RKO (cell line): Measurements from ENCODE around the gene MVK.
"Not testable (repeated sequence)": the region's sequence is repeated elsewhere in the genome, so short reads cannot be mapped to it uniquely, and the experiment has no call there.

Experiments
- DNase-seq: peaks from one replicate; pipeline ENCODE4 v3.0.0-alpha.2; 2016; ENCODE audit warnings: low spot score

Gene MVK

DNA sequence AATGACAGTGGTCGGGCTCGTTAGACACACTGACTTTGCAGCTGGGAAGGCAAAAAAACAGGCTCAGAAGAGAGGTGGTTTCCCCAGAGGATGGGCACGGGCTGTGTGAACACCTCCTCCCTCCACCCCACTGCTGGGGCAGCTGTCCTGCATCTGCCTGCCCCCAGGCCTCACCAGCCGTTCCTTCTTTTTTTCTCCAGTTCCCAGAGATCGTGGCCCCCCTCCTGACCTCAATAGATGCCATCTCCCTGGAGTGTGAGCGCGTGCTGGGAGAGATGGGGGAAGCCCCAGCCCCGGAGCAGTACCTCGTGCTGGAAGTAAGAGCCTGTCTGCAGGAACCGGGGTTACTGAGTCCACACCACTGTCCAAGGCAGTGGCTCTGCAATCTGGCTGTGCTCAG, 17.4 kb downstream of the MVK start:
- no peak for DNase-seq

DNA sequence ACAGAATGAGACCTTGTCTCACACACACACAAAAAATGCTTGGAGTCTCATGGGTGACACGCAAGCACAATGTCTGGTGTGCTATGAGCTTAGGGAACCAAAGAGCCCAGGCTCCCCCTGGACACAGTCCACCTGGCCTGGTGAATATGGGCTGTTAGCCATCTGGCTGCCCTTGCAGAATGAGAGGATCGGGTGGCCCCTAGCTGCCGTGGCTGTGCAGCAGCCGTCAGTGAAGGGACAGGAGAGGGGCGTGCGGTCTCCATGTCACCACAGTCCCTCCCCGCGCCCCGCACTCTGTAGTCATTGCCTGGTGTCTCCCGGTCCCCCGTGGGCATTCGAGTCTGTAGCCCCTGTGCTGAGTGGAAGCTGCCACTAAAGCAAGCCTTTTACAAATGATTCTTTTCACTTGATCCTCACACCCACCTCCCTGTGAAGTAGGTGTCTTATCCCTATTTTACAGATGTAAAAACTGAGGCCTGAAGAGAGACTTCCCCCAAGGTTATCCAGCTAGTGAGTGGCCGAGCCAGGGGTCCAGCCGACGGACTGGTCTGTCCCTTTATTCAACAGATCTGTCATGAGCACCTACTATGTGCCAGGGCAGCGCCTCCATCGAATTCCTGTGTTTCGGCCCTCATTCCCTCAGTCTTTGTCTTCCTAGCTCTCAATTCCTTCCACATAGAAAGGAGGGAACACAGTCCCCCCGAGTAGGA, 18.8 kb downstream of the MVK start:
- DNase-seq: no peak

DNA sequence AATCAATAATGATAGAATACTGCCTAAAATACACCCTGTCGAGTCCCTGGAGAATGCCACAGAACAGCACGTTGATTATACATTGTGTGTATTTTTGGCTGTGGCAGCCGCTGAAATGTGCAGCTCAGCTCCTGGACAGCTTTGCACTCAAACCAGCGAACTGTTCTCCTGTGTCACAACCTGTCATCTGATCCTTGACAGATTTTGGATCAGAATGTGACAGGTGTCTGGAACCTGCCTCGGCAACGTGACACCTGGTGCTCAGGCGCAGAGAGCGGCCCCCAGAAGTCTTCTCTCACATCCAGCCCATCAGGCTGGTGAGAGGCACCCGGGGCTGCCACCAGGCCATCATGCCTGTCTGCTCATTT, 19.3 kb downstream of the MVK start:
- DNase-seq: no peak

DNA sequence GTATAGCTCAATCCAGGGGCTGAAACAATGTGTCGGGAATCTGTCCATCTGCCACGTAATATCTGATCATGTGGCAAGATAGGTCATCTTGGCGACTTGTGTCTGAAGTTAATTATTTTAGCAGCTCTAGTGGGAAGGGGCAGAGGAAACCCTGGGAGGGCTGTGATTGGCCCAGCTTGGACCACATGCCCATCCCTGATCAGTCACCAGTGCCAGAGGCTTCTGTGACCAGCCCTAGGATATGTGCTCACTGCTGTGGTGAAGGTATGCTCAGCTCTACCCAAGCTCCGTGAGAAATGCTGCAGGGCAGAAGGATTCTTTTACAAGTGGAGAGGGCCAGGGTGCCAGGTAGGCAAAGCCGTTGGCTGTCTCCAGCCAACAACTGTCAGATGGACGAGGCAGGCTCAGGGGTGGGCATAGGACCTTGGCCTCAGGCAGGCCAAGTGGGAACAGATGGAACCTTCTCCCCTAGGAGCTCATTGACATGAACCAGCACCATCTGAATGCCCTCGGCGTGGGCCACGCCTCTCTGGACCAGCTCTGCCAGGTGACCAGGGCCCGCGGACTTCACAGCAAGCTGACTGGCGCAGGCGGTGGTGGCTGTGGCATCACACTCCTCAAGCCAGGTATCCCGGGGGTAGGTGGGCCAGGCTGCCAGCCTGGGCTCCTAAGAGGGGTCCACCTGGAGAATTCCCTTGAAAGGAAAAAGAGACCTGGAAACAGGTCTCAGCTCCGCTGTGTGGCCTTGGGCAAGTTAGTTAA, 21.1 kb downstream of the MVK start:
- DNase-seq: no peak

DNA sequence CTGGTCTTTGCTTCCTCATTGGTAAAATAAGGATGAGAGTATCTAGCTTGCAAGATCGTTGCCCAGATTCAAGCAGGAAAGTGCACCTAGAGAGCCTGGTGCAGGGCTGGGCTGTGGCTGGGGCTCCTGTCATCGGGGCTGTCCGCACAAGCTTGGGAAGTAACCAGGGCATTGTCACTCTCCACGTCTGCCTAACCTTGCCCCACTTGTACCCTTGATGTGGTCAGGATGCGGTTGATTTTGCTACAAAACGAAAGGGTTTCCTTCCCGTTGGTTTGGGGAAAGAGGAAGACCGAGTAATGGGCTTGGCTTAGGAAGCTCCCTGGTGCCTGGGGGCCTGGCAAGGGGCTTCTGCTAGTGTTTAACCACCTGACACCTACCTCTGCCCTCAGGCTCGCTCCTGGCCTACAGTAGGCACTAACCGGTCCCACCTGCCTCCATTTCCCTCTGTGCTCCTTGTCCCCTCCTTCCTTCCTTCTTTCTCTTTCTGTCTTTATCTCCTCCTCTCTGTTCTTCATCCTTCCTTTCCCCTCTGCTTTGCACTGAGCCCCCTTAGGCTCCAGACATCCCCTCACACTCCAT, 21.8 kb downstream of the MVK start:
- no peak for DNase-seq

DNA sequence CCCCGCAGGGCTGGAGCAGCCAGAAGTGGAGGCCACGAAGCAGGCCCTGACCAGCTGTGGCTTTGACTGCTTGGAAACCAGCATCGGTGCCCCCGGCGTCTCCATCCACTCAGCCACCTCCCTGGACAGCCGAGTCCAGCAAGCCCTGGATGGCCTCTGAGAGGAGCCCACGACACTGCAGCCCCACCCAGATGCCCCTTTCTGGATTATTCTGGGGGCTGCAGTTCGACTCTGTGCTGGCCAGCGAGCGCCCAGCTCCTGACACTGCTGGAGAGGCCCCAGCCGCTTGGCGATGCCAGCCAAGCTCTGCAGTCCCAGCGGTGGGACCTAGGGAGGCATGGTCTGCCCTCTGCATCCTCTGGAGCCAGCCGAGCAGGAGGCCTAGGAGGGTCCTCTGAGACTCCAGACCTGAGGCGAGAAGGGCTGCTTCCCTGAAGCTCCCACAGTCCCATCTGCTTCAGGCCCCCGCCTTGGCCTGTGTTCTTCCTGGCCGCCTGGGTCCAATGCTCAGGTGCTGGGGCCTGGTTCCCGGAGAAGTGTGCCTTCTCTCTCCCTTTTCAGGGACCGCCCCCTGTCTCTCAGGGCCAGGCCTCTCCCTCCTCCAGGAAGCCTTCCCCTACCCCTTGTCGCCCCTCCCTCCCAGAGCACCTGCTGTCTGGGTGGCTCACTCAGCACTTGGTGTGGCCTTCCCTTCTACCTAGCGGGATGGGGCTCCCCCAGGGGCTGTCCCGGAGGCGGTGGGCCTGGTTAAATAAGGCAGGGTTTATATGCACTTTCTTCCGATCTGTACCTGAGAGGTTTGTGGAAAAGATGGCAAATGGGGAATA, 23.0 kb downstream of the MVK start:
- DNase-seq: no peak

DNA sequence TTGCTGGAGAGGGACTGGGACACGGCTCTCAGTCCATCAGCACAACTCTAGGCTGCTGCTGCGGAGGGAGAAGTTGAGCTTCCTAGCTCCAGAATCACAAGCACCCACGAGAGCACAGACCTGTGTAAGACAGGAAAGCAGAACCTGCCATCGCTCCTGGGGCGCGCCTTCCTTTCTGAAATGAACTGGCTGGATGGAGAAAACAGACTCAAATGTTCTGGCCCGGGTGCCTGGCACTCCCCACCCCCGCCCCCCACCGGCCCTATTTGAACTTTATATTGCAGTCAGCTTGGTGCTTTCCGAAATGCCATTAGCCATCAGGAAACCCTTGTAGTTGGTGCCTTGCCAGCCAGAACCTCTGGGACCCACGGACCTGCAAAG, 23.8 kb downstream of the MVK start:
- no peak for DNase-seq

DNA sequence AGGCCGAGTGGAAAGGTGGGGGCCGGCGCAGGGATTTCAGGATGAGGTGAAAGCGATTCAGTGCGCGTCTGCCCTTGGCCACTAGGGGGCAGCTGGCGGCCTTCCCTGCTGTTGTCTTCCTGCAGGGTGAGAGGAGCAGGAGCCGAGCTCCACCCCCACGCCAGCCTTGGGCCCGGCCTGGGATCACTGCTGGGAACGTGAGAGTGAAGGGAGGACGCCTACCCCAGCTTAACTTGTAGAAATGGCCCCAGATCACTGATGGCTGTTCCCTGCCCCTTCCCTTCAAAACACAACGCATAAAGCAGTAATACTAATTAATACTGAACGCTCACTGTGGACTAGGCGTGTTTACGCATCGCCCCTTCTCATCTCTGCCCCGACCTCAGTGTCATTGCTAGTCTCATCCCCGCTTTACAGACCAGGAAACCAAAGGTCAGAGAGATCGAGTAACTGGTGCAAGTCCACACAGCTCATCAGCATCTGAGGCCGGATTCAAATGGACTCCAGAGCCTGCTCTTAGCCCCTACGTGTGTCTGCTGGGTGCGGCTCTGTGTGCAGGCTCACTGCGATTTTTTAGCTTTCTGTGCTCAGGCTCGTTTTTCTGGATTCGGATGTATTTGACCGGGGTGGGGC, 24.3 kb downstream of the MVK start:
- peak; percentile 79 for DNase-seq

DNA sequence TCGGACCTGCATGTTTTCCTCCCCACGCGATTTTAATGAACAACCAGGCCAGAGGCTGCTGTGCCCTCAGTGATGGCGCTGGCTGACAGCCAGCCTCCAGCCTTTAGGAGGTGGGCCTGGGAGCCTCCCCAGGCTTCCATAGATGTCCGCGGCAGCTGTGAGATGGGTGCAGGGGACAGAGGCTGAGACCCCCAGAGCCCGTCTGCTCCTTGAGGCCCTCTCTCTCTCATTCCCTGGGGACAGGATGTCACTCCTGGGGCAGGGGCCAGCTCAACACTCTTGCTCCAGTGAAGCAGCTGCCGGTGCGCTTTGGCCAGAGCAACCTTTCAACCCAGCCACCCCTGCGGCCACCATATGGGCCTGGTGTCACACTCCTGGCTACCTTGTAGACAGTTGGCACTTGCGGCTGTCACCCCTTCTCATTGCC, 24.8 kb downstream of the MVK start:
- DNase-seq: no peak

DNA sequence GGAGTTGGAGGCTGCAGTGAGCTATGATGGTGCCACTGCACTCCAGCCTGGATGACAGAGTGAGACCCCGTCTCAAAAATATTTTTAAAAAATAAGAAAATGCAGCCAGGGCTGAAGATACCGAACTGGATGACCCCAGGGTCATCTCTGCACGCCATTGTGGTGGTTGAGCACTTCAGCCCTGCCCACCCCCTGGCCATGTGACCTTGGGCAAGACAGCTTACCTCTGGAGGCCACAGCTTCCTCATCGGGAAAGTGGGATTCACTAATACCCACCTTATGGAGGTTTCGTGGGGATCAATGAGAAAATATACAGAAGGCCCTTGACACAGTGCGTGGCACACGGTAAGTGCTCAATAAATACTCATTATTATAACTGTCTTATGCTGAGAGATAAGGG, 25.5 kb downstream of the MVK start:
- no peak for DNase-seq

DNA sequence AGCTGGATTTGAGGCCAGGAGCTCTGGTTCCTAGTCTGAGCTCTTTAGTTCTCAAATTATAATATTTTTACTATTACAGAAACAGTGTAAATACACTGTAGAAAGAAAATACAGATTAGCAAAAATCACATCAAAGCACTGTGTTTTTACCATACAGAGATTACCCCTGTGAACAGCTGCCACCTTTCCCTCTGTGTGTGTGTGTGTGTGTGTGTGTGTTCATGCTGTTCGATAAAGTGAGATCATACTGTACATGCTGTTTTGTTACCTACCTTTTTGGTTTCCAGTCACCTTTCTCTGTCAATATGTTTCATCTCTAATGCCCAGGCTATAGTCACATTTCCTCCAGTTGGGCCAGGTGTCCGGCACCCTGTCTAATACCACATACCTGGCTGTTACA, 26.9 kb downstream of the MVK start:
- no peak for DNase-seq

DNA sequence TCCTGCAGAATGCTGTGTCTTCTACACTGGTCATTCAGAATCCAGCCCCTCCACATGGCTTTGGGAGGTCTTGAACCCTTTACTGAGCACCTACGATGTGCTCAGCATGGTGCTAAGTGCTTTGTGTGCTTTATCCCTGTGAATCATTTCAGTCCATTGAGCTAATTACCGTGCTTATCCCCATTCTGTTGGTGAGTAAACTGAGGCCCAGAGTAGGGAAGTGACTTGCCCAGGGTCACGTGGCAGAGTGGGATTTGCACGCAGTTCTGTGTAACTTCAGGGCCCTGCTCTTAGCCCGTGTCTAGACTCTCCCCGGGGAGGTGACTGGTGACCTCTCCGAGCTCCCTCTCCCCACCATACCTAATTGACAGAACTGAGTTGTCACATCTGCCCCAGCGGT, 27.4 kb downstream of the MVK start:
- DNase-seq: no peak

DNA sequence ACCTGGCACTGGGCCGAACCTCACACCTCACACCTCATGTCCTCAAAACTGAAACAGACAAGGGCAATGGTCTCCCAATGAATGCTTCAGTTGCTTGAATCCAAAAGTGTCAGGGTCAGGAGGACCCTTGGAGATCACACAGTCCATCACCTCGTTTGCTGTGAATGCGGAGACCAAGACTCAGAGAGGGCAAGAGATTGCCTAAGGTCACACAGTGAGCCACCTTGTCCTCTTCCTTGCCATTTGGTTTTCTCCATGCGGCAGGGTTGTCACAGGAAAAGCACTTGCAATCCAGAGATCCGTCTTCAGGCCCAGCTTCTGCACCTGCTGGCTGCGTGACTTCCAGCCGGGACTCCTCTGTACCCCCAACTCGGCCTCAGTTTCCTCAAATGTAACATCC, 28.0 kb downstream of the MVK start:
- no peak for DNase-seq

DNA sequence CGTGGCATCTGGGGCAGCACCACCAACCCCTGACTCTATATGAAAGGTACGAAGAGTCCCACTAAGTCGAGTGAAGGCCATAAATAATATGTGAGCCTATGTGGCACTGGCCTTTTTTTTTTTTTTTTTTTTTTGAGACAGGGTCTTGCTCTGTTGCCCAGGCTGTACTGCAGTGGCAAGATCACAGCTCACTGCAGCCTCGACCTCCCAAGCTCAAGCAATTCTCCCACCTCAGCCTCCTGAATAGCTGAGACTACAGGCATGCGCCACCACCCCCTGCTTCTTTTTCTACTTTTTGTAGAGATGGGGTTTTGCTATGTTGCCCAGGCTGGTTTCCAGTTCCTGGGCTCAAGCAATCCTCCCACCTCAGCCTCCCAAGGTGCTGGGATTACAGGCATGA, 28.5 kb downstream of the MVK start:
- DNase-seq: not testable (repeated sequence)

DNA sequence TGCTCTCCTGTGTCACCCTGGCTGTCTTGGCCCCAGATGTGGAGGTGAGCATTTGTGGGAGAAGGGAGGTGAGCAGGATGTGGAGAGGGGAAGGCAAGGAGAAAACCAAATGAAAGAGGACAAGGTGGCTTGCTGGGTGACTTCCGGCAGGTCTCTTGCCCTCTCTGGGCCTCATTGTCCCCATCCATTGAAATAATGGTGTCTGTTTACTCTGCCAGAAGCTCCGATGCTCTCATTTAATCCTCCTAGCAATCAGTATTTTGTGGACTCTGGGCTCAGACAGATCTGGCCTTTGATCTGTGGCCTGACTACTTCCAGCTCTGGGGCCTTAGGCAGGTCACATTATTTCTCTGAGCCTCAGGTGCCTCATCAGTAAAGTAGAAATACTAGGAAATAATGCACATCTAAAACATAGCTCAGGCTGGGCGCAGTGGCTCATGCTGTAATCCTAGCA, 30.6 kb downstream of the MVK start:
- DNase-seq: no peak

DNA sequence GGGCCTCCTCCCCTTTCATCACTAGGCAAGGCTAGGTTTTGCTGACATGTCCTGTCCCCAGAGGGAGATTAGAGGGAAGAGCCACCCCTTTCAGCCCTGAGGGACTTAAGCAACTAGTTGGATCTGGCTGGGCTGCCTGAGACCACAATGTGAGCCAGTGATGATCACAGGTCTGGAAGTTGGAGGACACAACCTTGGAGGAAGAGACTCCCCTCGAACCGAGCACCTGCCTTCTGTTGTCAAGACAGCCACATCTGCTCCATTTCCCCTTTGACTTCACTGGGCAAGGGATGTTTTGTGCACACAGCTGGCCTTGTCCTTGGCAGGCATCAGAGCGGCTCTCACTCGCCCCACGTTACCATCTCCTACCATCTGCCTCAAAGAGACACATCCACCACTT, 31.4 kb downstream of the MVK start:
- DNase-seq: no peak

DNA sequence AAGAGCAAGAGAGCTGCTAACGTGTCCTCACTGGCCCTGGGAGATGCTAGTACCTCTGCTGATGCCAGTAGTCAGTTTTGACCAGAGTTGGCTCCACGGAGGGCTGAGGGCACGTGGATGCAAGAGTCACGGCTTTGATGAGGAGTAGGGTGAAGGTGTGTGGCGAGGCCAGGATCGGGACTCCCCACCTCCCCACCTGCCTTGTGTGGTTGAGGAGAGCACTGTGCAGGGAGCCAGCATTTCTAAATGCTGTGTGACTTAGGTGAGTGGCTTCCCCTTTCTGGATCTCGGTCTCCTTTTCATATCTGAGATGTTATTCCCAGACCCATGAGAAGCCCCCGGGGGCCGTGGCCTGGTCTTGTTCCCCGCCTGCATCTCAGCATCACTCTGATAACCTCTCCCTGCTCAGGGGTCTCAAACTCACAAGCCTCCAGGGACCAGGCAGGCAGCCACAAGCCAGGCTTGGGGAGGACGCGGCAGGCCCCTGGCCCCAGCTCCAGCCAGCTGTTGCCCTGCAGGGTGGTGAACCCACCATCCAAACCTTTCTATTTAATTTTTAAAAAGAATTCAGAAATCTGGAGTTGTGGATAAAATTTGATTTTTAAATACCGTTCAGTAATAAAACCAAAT, 32.1 kb downstream of the MVK start:
- DNase-seq: no peak

DNA sequence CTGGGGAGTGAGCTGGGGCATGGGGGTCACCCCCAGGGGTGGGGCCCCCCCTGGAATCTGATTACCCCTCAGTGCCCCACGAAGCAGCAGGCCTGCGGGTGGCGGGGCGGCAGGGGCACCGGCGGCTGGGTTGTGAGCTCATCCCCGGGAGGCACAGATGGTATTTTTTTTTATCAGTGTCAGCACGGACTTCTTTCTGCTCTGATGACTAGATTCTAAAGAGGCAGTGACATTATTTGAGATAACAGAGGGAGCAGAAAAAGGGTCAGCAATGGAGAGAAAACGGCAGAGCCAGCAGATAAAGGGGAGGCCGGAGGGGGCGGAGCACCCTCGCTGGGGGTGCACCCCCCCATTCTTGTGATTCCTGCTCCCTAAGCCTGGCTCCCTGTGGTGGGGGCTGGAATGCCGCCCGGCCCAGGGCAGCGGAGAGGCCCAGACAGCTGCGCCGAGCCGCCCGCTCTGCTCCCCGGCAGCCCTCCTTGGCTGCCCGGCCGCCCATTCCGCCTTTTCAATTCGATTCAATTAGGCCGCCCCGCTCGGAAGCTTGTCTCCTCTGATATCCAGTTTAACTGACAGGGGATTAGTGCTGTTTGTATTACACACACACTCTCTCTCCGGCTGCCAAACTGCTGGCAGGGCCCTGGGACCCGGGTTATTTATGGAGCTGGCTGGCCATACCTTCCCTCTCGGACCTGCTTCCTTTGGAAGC, 32.9 kb downstream of the MVK start:
- no peak for DNase-seq

DNA sequence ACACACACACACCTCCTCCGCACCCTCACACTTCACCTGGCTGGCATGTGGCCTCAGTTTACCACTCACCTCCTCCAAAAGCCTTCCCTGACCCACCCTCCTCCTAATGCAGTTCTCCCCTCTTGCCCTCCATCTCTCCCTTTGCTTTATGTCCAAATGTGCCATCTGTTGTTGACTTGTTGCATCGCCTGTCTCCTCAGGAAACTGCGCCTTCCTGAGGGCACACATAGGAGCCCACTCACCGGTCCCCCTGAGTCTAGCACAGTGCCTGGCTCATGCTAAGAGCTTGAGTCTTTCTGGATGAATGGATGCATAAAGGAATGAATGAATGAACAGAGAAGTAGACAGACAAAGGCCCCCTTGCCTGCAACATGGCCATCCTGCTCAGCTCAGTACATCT, 34.0 kb downstream of the MVK start:
- DNase-seq: no peak

DNA sequence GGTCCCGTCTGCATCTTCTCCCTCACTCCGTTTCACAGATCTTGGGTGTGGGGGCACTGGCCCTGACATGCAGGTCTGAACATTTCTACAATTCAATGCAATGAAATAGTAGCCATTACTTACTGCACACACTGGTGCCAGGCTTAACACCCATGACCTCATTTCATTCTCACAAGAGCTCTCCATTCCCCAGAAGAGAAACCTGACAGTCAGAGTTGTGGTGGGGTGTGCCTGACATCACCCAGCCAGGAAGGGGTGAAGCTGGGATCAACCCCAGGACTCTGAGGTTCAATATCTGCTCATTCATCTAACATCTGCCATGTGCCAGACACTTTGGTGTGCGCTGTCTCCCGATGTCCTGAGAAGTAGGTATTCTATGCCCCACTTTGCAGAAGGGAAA, 34.7 kb downstream of the MVK start:
- DNase-seq: no peak

DNA sequence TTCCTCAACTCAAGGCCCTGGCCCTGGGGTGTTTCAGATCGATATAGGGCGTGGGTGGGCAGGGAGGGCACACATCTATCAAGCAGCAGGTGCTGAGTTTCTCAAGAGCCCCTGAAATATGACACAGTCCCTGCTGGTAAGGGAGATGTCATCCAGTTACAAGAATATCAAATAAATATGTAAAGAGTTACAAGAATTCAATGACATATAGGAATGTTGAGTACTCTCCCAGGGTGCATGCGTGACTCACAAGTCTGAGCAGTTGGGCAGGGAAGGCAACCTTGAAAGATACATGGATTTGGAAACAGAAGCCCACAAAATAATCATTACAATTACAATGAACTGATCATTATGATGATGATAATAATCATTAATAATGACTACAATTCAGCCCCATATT, 35.2 kb downstream of the MVK start:
- no peak for DNase-seq
